HFFc6 (cell line): ENCODE results near the gene C6orf89. TPM values are rescaled to one million over a fixed set of nuclear protein-coding genes. Genes with fewer than 3 reads are reported as not detected.

Experiments
- DNase-seq: peaks from one replicate; pipeline ENCODE4 v3.0.0-alpha.2; 2018
- H3K27ac Mint-ChIP-seq: 2 replicates; pipeline ENCODE4 v1.8.0; 2020; ENCODE audit warnings: mild to moderate bottlenecking, mixed read lengths
- H3K27me3 Mint-ChIP-seq: 2 replicates; pipeline ENCODE4 v1.8.0; 2021; ENCODE audit warnings: mild to moderate bottlenecking, moderate library complexity, mixed read lengths; ENCODE audit not compliant: insufficient read depth
- H3K36me3 Mint-ChIP-seq: 2 replicates; pipeline ENCODE4 v1.8.0; 2021; ENCODE audit warnings: low read depth, mixed read lengths
- H3K4me1 Mint-ChIP-seq: 2 replicates; pipeline ENCODE4 v1.8.0; 2020; ENCODE audit warnings: low read depth, mixed read lengths
- H3K4me3 Mint-ChIP-seq: 2 replicates; pipeline ENCODE4 v1.8.0; 2020; ENCODE audit warnings: mild to moderate bottlenecking, moderate library complexity, mixed read lengths
- H3K9me3 Mint-ChIP-seq: 2 replicates; pipeline ENCODE4 v1.8.0; 2020; ENCODE audit warnings: mild to moderate bottlenecking, mixed read lengths
- total RNA-seq, 6 experiments: library from RNA; stranded (reverse); fragmentation: NEBNext Ultra II Directional; extraction: Animal tissue kit (Norgen Biotek cat#: 25700); gene quantifications; 2 replicates in 1 of 6; 3 replicates in 5 of 6; pipeline ENCODE4 v1.2.3, GENCODE V29; 2021
- TF ChIP-seq, protein P1 (sequence below): fragments of 200-600 bp; sonication (generic); IDR thresholded peaks from 2 replicates; pipeline ENCODE4 v1.5.0; 2021; ENCODE audit warnings: antibody characterized with exemption, mild to moderate bottlenecking

Gene C6orf89
- total RNA-seq, 6 experiments from 2014 or later = 71.3 to 89.2 (median 80.8) TPM

DNA sequence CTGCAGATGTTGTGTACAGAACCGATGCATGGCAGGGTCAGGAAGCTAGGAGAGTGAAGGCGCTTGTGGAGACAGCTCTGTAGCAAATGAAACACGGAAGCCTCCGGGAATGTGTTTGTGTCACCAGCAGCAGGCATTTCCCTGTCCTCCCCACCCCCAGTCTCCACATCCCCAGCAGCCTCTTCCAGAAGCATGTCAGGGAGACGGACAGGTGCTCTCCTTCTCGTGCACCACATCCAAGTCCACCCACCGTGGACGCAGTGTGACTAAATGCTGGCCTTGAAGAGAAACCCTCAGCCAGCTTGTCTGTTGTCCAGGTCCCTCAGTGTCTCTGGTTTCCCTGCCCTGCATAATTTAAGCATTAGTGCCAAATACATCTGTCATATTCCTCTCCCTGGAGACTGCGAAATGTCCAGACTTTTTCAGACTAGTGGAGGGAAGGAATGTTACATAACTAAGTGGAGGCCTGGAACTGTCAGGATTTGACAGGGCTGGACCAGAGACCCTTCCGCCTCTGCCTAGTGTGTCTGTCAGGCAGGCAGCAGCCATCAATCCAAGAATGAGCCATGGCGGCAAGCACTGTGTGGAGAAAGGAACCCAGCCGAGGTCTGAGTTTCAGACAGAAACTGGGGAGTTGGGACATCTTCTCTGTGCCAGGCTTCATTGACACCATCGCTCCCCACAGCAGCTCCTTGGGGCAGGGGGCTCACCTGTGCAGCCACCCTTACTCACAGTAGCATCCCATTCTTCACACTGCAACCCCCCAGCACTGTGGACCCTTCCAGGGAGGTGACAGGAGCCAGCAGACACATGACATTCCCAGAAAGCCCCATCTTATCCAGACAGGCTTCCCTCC, 42.2 kb downstream of the C6orf89 start:
- H3K36me3 Mint-ChIP-seq = peaks cover 26% of the 10 kb centered on the region
- no peak for DNase-seq
- H3K4me3 Mint-ChIP-seq = no peak overlapping the region
- TF ChIP-seq, protein P1, sequence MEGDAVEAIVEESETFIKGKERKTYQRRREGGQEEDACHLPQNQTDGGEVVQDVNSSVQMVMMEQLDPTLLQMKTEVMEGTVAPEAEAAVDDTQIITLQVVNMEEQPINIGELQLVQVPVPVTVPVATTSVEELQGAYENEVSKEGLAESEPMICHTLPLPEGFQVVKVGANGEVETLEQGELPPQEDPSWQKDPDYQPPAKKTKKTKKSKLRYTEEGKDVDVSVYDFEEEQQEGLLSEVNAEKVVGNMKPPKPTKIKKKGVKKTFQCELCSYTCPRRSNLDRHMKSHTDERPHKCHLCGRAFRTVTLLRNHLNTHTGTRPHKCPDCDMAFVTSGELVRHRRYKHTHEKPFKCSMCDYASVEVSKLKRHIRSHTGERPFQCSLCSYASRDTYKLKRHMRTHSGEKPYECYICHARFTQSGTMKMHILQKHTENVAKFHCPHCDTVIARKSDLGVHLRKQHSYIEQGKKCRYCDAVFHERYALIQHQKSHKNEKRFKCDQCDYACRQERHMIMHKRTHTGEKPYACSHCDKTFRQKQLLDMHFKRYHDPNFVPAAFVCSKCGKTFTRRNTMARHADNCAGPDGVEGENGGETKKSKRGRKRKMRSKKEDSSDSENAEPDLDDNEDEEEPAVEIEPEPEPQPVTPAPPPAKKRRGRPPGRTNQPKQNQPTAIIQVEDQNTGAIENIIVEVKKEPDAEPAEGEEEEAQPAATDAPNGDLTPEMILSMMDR = no peak
- no peaks in the 10 kb centered on the region for H3K9me3 Mint-ChIP-seq
- H3K27ac Mint-ChIP-seq = peak overlapping the region; percentile 36; the same call in 1 of the 2 replicates
- H3K27me3 Mint-ChIP-seq = peaks cover 1% of the 10 kb centered on the region; the same call in 1 of the 2 replicates
- peaks cover 69% of the 10 kb centered on the region for H3K4me1 Mint-ChIP-seq

DNA sequence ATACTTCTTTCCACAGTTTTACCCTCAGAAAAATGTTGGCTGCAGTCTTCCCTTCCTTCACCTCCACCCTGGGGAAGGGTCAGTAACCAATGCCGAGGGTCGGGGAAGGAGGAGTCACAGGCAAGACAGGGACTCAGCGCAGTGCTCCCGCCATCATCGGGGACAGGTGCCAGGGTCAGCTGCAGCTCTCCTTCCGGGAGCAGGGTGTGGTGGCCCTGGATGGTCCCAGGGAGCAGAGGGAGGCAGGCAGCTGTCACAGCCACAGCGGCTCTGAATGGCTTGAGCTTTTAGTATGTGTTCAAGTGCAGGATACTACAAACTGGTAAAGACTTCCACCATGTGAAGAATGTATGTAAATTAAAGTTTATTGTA, 42.8 kb downstream of the C6orf89 start:
- H3K4me3 Mint-ChIP-seq = no peak overlapping the region
- H3K27me3 Mint-ChIP-seq = peaks cover 1% of the 10 kb centered on the region; the same call in 1 of the 2 replicates
- peaks cover 23% of the 10 kb centered on the region for H3K36me3 Mint-ChIP-seq
- no peaks in the 10 kb centered on the region for H3K9me3 Mint-ChIP-seq
- H3K4me1 Mint-ChIP-seq = peaks cover 72% of the 10 kb centered on the region
- no peak for DNase-seq
- TF ChIP-seq, protein P1 = no peak
- no peak overlapping the region for H3K27ac Mint-ChIP-seq

GRCh38 chr6:36929152-36929551, 43.4 kb downstream of the C6orf89 start:
- H3K9me3 Mint-ChIP-seq = no peaks in the 10 kb centered on the region
- H3K27ac Mint-ChIP-seq = no peak overlapping the region
- no peak for DNase-seq
- peaks cover 1% of the 10 kb centered on the region; the same call in 1 of the 2 replicates for H3K27me3 Mint-ChIP-seq
- H3K4me3 Mint-ChIP-seq = no peak overlapping the region
- H3K36me3 Mint-ChIP-seq = peaks cover 17% of the 10 kb centered on the region
- TF ChIP-seq, protein P1 = no peak
- peaks cover 72% of the 10 kb centered on the region for H3K4me1 Mint-ChIP-seq

DNA sequence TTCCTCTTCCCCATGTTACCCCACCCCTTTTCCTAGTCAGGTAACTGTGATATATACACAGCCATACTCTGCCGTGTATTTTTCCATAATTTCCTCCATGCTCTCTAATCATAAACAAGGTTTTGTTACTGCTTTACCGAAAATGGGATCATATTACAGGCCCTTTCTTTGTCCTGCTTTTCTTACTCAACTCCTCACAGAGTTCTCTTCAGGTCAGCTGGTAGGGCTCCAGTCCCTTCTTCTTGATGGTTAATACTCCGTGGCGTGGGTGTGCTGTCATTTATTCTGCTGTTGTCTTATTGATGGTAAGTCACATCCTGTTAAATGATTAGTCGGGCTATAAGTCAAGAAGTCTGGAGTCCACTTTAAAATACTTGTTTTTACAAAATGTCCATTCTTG, 43.9 kb downstream of the C6orf89 start:
- TF ChIP-seq, protein P1 = no peak
- Mint-ChIP-seq H3K4me1 (peaks cover 69% of the 10 kb centered on the region), H3K9me3 (no peaks in the 10 kb centered on the region), H3K36me3 (peaks cover 14% of the 10 kb centered on the region), H3K27ac (peak overlapping the region; percentile 5; the same call in 1 of the 2 replicates), H3K4me3 (no peak overlapping the region), H3K27me3 (peaks cover 1% of the 10 kb centered on the region; the same call in 1 of the 2 replicates)
- DNase-seq = peak; percentile 18

DNA sequence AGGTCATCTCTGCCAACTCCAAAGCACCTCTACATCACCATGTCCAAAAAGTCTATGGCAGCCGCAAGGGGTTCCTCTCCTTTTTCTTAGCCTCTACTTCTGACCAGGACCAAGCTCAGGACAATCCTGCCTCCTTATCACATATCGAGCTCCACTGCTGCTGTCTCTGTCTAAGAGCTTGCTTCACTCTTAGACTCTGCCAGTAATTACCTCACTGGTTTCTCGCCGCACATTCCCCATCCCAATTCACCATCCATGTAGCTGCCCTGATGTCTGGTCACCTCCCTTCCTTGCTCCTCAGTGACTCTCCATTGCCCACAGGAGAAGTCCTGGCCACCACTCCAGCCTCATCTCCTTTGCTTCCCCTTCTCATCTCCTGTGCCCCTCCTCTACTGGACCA, 44.7 kb downstream of the C6orf89 start:
- no peak overlapping the region for H3K4me3 Mint-ChIP-seq
- TF ChIP-seq, protein P1 = no peak
- peaks cover 68% of the 10 kb centered on the region for H3K4me1 Mint-ChIP-seq
- H3K9me3 Mint-ChIP-seq = no peaks in the 10 kb centered on the region
- peaks cover 5% of the 10 kb centered on the region for H3K36me3 Mint-ChIP-seq
- no peak for DNase-seq
- H3K27me3 Mint-ChIP-seq = peaks cover 1% of the 10 kb centered on the region; the same call in 1 of the 2 replicates
- H3K27ac Mint-ChIP-seq = peak overlapping the region; percentile 32; the same call in 1 of the 2 replicates
